WTC11 (cell line): ENCODE data around the gene WDR64. TPM values are rescaled to one million over a fixed set of nuclear protein-coding genes. Genes with fewer than 3 reads are reported as not detected.

Source experiments
- ATAC-seq: fragments of 200-7000 bp; cut with Tn5 transposase; 2 replicates; pipeline ENCODE4 v1.10.0; 2021; ENCODE audit warnings: mild to moderate bottlenecking, moderate library complexity
- CTCF ChIA-PET: fragments of 300-600 bp; sonication (Branson Sonifier 250); formaldehyde crosslinking; loops from one replicate; lab custom pipeline; 2021; ENCODE audit warnings: antibody characterized with exemption; lab: Charles Lee
- POLR2A ChIA-PET: fragments of 350-600 bp; sonication (Branson Sonifier 250); formaldehyde crosslinking; loops from one replicate; lab custom pipeline; 2021; ENCODE audit warnings: antibody characterized with exemption; lab: Charles Lee
- DNase-seq: peaks from one replicate; pipeline ENCODE4 v3.0.0; 2021; ENCODE audit warnings: low spot score
- H3K27ac Mint-ChIP-seq: 2 replicates; pipeline ENCODE4 v1.8.0; 2021; ENCODE audit warnings: mixed read lengths
- H3K27me3 Mint-ChIP-seq: 2 replicates; pipeline ENCODE4 v1.8.0; 2021; ENCODE audit warnings: low read depth, mild to moderate bottlenecking, moderate library complexity, mixed read lengths
- H3K36me3 Mint-ChIP-seq: 2 replicates; pipeline ENCODE4 v1.8.0; 2021; ENCODE audit warnings: mixed read lengths
- H3K4me1 Mint-ChIP-seq: 2 replicates; pipeline ENCODE4 v1.8.0; 2022; ENCODE audit warnings: mixed read lengths
- H3K4me3 Mint-ChIP-seq: 2 replicates; pipeline ENCODE4 v1.8.0; 2021; ENCODE audit warnings: mild to moderate bottlenecking, moderate library complexity, mixed read lengths
- H3K9me3 Mint-ChIP-seq: 2 replicates; pipeline ENCODE4 v1.8.0; 2021; ENCODE audit warnings: mixed read lengths
- ATF3 ChIP-seq: sonication (generic); formaldehyde crosslinking; conservative IDR thresholded peaks from 2 replicates; pipeline ENCODE4 v1.8.1; 2022; ENCODE audit warnings: mild to moderate bottlenecking, missing genetic modification reagents
- ATF6 ChIP-seq: sonication (generic); formaldehyde crosslinking; IDR thresholded peaks from 2 replicates; pipeline ENCODE4 v1.8.1; 2023; ENCODE audit warnings: mild to moderate bottlenecking, missing genetic modification reagents
- CDX4 ChIP-seq: fragments of 250-450 bp; sonication (Bioruptor Pico); IDR thresholded peaks from 2 replicates; pipeline ENCODE4 v1.9.0; 2021; ENCODE audit warnings: moderate library complexity, mild to moderate bottlenecking, inconsistent platforms, borderline replicate concordance
- ELF4 ChIP-seq: sonication (generic); formaldehyde crosslinking; IDR thresholded peaks from 2 replicates; pipeline ENCODE4 v1.8.1; 2022; ENCODE audit warnings: low read depth, mild to moderate bottlenecking, moderate library complexity, missing genetic modification reagents
- ETV6 ChIP-seq: sonication (generic); formaldehyde crosslinking; IDR thresholded peaks from 2 replicates; pipeline ENCODE4 v1.8.1; 2022; ENCODE audit warnings: mild to moderate bottlenecking, missing genetic modification reagents
- FOXK1 ChIP-seq: sonication (generic); formaldehyde crosslinking; IDR thresholded peaks from 2 replicates; pipeline ENCODE4 v1.8.0; 2022; ENCODE audit warnings: mild to moderate bottlenecking, moderate library complexity, missing genetic modification reagents
- FOXP1 ChIP-seq: sonication (generic); formaldehyde crosslinking; IDR thresholded peaks from 2 replicates; pipeline ENCODE4 v1.8.0; 2022; ENCODE audit warnings: missing genetic modification reagents, mild to moderate bottlenecking, moderate library complexity, borderline replicate concordance
- FOXP4 ChIP-seq: sonication (generic); formaldehyde crosslinking; IDR thresholded peaks from 2 replicates; pipeline ENCODE4 v1.8.0; 2022; ENCODE audit warnings: mild to moderate bottlenecking, missing genetic modification reagents
- GABPB1 ChIP-seq: sonication (generic); formaldehyde crosslinking; IDR thresholded peaks from 2 replicates; pipeline ENCODE4 v1.8.1; 2023; ENCODE audit warnings: mild to moderate bottlenecking, missing genetic modification reagents
- HMGXB4 ChIP-seq: sonication (generic); formaldehyde crosslinking; IDR thresholded peaks from 2 replicates; pipeline ENCODE4 v1.8.1; 2023; ENCODE audit warnings: mild to moderate bottlenecking, moderate library complexity, missing genetic modification reagents
- JUN ChIP-seq: sonication (generic); formaldehyde crosslinking; IDR thresholded peaks from 2 replicates; pipeline ENCODE4 v1.8.0; 2023; ENCODE audit warnings: mild to moderate bottlenecking, missing genetic modification reagents
- KAT7 ChIP-seq: sonication (generic); formaldehyde crosslinking; IDR thresholded peaks from 2 replicates; pipeline ENCODE4 v1.8.1; 2023; ENCODE audit warnings: missing genetic modification reagents, mild to moderate bottlenecking, borderline replicate concordance
- NR3C1 ChIP-seq: sonication (generic); formaldehyde crosslinking; conservative IDR thresholded peaks from 2 replicates; pipeline ENCODE4 v1.8.1; 2023; ENCODE audit warnings: low read depth, mild to moderate bottlenecking, missing genetic modification reagents
- SMAD3 ChIP-seq: sonication (generic); formaldehyde crosslinking; IDR thresholded peaks from 2 replicates; pipeline ENCODE4 v1.8.0; 2022; ENCODE audit warnings: missing genetic modification reagents, mild to moderate bottlenecking, borderline replicate concordance
- TEAD4 ChIP-seq: sonication (generic); formaldehyde crosslinking; IDR thresholded peaks from 2 replicates; pipeline ENCODE4 v1.8.0; 2022; ENCODE audit warnings: mild to moderate bottlenecking, missing genetic modification reagents
- ZBTB43 ChIP-seq: sonication (generic); formaldehyde crosslinking; IDR thresholded peaks from 2 replicates; pipeline ENCODE4 v1.8.1; 2023; ENCODE audit warnings: mild to moderate bottlenecking, missing genetic modification reagents
- ZNF671 ChIP-seq: fragments of 250-450 bp; sonication (Bioruptor Pico); IDR thresholded peaks from 2 replicates; pipeline ENCODE4 v1.8.0; 2021; ENCODE audit warnings: mild to moderate bottlenecking
- total RNA-seq: library from RNA; stranded (reverse); gene quantifications from 3 replicates; pipeline ENCODE4 v1.2.3, GENCODE V29; 2021
- TF ChIP-seq, protein P1 (sequence below): sonication (generic); formaldehyde crosslinking; IDR thresholded peaks from 2 replicates; pipeline ENCODE4 v1.8.1; 2023; ENCODE audit warnings: mild to moderate bottlenecking, missing genetic modification reagents, borderline replicate concordance
- TF ChIP-seq, protein P2 (sequence below): sonication (generic); formaldehyde crosslinking; IDR thresholded peaks from 2 replicates; pipeline ENCODE4 v1.8.1; 2022; ENCODE audit warnings: missing genetic modification reagents, borderline replicate concordance

Gene WDR64
- total RNA-seq, 1 experiment from 2014 or later: not detected

- TF ChIP-seq, protein P1, sequence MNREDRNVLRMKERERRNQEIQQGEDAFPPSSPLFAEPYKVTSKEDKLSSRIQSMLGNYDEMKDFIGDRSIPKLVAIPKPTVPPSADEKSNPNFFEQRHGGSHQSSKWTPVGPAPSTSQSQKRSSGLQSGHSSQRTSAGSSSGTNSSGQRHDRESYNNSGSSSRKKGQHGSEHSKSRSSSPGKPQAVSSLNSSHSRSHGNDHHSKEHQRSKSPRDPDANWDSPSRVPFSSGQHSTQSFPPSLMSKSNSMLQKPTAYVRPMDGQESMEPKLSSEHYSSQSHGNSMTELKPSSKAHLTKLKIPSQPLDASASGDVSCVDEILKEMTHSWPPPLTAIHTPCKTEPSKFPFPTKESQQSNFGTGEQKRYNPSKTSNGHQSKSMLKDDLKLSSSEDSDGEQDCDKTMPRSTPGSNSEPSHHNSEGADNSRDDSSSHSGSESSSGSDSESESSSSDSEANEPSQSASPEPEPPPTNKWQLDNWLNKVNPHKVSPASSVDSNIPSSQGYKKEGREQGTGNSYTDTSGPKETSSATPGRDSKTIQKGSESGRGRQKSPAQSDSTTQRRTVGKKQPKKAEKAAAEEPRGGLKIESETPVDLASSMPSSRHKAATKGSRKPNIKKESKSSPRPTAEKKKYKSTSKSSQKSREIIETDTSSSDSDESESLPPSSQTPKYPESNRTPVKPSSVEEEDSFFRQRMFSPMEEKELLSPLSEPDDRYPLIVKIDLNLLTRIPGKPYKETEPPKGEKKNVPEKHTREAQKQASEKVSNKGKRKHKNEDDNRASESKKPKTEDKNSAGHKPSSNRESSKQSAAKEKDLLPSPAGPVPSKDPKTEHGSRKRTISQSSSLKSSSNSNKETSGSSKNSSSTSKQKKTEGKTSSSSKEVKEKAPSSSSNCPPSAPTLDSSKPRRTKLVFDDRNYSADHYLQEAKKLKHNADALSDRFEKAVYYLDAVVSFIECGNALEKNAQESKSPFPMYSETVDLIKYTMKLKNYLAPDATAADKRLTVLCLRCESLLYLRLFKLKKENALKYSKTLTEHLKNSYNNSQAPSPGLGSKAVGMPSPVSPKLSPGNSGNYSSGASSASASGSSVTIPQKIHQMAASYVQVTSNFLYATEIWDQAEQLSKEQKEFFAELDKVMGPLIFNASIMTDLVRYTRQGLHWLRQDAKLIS: no peak
- TF ChIP-seq GABPB1 (CRISPR knock-in tag): no peak
- TF ChIP-seq FOXP4 (CRISPR knock-in tag): no peak
- no peak for TF ChIP-seq HMGXB4 (CRISPR knock-in tag)
- TF ChIP-seq ELF4: no peak
- no peak for TF ChIP-seq KAT7 (CRISPR knock-in tag)
- no peak for TF ChIP-seq CDX4 (CRISPR knock-in tag)
- no peak for TF ChIP-seq SMAD3
Measured at GRCh38 chr1:241635556-241636152, 16.4 kb upstream of the WDR64 start (continued).

GRCh38 chr1:241636291-241636690, 15.8 kb upstream of the WDR64 start:
- ChIA-PET POLR2A (no interaction called here), CTCF (no interaction called here)
- H3K27ac Mint-ChIP-seq: no peak overlapping the region
- peaks cover 43% of the 10 kb centered on the region for H3K36me3 Mint-ChIP-seq
- peaks cover 7% of the 10 kb centered on the region for H3K9me3 Mint-ChIP-seq
- DNase-seq: no peak
- peaks cover 8% of the 10 kb centered on the region for H3K27me3 Mint-ChIP-seq
- H3K4me1 Mint-ChIP-seq: peaks cover 41% of the 10 kb centered on the region
- ATAC-seq: no peak
- H3K4me3 Mint-ChIP-seq: no peak overlapping the region
- TF ChIP-seq JUN (CRISPR knock-in tag) (no peak), FOXP1 (no peak), TEAD4 (CRISPR knock-in tag) (no peak), ETV6 (CRISPR knock-in tag) (no peak), ZNF671 (CRISPR knock-in tag) (no peak), NR3C1 (CRISPR knock-in tag) (no peak)

DNA sequence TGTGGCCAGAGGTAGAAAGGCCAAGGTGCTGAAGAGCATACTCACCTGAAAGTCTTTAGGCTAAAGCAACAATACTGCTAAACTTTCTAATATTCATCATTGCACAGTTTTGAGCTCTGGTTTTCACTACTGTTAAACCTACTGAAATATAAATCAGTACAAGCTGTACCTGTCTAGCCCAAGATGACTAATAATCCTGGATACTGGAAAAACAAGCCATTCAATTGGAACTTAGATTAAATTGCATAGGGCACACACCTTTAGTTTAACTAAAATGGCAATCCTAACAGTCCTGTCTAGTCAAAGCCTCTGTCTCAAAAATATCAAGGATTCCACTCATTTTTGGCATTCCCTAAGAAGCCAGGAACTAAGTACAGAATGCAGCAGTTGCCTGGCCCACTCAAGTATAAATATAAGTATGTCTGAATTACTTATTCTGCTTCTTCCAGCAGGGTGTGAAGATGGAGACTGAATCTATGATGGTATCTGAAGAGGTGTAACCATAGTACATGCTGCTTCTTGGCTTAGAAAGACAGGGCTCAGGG, 15.0 kb upstream of the WDR64 start:
- DNase-seq (no peak), ATAC-seq (no peak)
- H3K4me3 Mint-ChIP-seq: peak overlapping the region; percentile 80
- H3K36me3 Mint-ChIP-seq: peaks cover 45% of the 10 kb centered on the region
- H3K27me3 Mint-ChIP-seq: peaks cover 15% of the 10 kb centered on the region
- peaks cover 15% of the 10 kb centered on the region for H3K9me3 Mint-ChIP-seq
- ChIA-PET POLR2A (no interaction called here), CTCF (interaction anchor here (1.1 kb wide), 1 partner anchor 32 kb away, joined by 3 read pairs; no protein-coding TSS in a partner anchor)
- H3K4me1 Mint-ChIP-seq: peaks cover 34% of the 10 kb centered on the region
- peak overlapping the region; percentile 14; the same call in 1 of the 2 replicates for H3K27ac Mint-ChIP-seq
- TF ChIP-seq FOXK1 (CRISPR knock-in tag) (no peak), ATF3 (CRISPR knock-in tag) (no peak), ZBTB43 (CRISPR knock-in tag) (no peak), ATF6 (no peak)
- TF ChIP-seq, protein P2, sequence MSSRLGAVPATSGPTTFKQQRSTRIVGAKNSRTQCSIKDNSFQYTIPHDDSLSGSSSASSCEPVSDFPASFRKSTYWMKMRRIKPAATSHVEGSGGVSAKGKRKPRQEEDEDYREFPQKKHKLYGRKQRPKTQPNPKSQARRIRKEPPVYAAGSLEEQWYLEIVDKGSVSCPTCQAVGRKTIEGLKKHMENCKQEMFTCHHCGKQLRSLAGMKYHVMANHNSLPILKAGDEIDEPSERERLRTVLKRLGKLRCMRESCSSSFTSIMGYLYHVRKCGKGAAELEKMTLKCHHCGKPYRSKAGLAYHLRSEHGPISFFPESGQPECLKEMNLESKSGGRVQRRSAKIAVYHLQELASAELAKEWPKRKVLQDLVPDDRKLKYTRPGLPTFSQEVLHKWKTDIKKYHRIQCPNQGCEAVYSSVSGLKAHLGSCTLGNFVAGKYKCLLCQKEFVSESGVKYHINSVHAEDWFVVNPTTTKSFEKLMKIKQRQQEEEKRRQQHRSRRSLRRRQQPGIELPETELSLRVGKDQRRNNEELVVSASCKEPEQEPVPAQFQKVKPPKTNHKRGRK: no peak
